Urothelium cell line (cell line): ENCODE measurements around the gene KIF2C.

Source experiments
- DNase-seq: peaks from one replicate; pipeline ENCODE4 v3.0.0; 2011; ENCODE audit warnings: low spot score, mixed read lengths
- FAIRE-seq: peaks from 2 replicates; lab custom pipeline; 2011; peaks lifted over from hg19 to GRCh38; lab: Jason Lieb, UNC

The KIF2C gene

GRCh38 chr1:44775078-44775929 lies 35.7 kb downstream of the KIF2C start, which contains the start of gene RPS8:
Gene RPS8, plus strand, starts transcription at chr1:44775540. Its CDS starts 57 bp downstream, at chr1:44775597.
- DNase-seq (peak; percentile 93), FAIRE-seq (peak; percentile 9)

DNA sequence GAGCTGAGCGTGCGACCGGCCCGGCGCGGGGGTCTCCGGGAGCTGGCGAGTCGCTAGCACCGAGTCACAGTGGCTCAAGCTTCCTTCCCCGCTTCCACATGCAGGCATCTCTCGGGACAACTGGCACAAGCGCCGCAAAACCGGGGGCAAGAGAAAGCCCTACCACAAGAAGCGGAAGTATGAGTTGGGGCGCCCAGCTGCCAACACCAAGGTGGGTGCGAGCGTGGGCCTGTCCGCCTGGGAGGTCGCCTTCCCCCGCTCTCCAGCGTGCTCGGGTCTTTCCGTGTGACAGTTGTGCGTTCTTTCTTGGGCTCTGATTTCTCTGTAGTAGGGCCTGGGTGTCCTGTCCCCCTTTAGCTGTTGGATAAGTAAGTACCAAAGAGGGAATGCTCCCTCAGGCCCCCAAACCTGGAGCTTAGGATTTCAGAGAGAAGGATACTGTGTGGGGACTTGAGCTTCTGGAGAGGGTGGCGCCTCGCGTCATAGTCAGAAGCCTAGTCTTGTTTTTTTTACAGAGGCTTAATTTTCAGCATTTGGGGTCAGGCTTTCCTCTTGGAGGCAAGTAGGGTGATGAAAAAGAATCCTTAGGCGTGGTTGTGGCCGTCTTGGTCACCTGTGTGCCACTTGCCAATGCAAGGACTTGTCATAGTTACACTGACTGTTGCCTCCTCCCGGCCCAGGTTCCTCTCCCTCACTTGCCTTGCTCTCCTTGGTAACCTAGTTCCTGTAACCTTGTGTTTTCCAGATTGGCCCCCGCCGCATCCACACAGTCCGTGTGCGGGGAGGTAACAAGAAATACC lies 36.5 kb downstream of the KIF2C start:
- no peak for FAIRE-seq
- DNase-seq: no peak

DNA sequence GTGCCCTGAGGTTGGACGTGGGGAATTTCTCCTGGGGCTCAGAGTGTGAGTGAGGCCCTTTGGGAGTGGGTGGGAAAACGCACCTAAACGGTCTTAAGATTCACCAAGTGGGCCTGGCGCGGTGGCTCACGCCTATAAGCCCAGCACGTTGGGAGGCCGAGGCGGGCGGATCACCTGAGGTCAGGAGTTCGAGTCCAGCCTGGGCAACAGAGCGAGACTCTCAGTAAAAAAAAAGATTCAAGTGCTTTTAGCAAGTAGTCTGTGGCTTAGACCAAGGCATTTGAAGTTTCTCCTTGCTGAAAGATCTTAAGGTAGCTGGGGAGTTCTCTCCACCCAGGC lies 37.1 kb downstream of the KIF2C start:
- FAIRE-seq (no peak), DNase-seq (no peak)

DNA sequence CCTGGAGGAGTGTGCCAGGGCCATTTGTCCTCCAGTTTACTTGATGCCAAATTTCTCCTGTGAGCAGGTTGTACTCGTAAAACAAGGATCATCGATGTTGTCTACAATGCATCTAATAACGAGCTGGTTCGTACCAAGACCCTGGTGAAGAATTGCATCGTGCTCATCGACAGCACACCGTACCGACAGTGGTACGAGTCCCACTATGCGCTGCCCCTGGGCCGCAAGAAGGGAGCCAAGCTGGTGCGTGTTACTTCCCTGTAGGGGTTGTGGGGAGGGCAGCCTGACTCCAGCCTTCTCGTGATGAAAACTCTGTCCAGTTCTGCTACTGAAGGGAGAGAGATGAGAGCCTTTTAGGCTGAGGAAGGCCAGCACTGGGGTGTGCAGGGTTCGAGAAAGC lies 37.9 kb downstream of the KIF2C start:
- FAIRE-seq: no peak
- no peak for DNase-seq

DNA sequence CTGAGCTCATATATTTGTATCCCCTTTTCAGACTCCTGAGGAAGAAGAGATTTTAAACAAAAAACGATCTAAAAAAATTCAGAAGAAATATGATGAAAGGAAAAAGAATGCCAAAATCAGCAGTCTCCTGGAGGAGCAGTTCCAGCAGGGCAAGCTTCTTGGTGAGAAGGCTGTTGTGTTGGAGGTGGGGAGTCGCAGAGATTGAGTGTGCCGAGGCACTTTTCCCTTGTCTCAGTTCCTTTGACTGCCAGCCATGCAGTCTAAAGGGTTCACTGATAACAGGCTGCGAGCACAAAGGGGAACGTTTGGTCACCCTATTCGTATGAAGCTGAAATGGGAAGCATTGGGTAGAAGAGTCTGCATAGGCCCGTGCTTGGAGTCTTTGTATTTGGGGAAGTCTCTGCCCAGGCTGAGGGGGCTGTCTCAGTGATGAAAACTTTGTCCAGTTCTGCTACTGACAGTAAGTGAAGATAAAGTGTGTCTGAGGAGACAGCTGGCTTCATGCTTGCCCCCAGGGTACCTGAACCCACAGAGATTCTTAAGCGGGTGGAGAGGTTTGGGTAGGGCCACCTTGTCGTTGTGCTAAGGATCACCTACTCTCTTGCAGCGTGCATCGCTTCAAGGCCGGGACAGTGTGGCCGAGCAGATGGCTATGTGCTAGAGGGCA lies 38.5 kb downstream of the KIF2C start:
- DNase-seq (no peak), FAIRE-seq (no peak)

- DNase-seq (no peak), FAIRE-seq (no peak)
These were observed 39.3 kb downstream of the KIF2C start for GRCh38 chr1:44778705-44779576.

DNA sequence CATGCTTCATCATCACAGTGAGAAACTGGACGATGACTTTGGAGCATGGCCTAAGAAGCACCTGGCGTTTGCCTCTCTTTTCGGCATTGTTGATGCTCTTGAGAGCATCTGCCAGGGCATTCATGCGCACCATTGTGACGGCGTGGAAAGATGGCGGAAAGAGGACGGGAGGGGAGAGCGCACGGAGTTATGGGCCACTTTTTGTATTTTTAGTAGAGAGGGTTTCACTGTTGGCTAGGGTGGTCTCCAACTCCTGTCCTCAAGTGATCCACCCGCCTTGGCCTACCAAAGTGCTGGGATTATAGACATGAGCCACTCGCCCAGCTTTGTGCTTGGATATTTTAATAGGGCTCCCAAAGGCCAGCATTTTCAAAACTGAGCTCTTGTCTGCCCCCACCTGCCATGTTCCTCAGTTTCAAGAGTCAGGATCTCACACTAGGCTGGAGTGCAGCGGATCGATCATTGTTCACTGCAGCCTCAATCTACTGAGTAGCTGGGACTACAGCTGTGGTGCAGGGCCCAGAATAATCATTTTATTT lies 41.0 kb downstream of the KIF2C start:
- DNase-seq (no peak), FAIRE-seq (no peak)

- FAIRE-seq: no peak
- DNase-seq: no peak
These were observed 44.1 kb downstream of the KIF2C start for GRCh38 chr1:44783697-44784093.

- FAIRE-seq (no peak), DNase-seq (no peak)
These were observed 44.7 kb downstream of the KIF2C start for GRCh38 chr1:44784094-44785028.

GRCh38 chr1:44785029-44785380 lies 45.4 kb downstream of the KIF2C start:
- DNase-seq (no peak), FAIRE-seq (no peak)

DNA sequence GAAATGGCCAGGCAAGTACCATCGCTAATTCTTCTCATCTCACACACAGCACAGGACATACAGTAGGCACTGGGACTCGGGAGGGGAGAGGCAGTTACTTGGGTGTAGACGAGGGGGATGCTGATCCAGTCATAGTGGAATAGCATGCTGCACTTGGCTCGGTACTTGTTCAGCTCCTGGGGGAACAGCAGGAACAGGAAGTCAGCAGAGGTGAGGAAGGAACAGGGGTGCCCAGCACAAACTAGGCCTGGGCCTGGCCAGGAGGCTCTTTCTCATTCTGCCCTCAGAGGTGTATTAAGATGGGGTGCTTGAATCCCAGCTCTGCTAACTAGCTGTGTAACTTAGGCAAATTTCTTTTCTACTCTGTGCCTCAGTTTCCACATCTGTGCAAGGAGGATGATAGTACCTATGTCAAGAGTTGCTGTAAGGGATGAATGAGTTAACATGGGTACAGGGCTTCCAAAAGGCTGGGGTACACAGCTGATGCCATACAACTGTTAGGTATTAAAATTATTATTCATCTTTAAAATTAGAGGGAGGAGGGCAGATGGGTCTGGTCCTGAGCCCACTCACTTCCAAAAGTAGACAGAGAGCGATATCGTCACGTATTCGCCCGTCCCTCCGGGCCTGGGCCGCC lies 46.0 kb downstream of the KIF2C start:
- FAIRE-seq: no peak
- no peak for DNase-seq

DNA sequence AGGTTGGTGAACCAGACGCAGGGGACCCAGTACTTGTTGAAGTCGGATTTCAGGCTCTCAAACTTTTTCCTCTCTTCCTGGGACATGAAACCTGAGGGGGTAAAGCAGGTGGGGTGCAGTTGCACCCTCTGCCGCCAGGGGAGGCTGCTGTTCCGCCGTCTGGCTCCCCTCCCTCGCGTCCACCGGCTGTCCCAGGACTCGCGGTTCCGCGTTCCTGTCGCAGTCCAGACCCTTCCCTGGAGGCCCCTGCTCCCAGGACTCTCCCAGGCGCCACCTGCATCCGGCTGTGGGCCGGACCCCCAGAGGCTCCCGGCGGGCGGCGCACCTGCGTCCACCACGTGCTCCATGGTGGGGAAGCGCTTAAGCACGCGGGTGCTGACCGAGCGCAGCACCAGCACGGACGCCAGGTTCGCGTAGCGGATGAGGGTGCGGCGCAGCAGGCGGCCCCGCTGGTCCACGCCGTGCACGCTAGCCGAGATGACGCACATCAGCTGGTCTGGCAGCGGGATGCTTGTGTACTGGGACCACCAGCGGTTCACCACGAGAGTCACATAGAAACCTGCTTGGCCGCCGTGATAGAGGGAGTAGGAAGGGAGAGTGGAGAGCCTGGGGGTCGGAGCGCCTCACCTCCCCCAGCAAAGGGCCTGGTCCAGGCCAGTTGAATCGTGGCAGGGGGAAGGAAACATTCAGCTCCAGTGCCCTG lies 46.7 kb downstream of the KIF2C start:
- DNase-seq (peak; percentile 56), FAIRE-seq (no peak)

- DNase-seq: no peak
- FAIRE-seq: no peak
These were observed 47.3 kb downstream of the KIF2C start for GRCh38 chr1:44786841-44787426.

DNA sequence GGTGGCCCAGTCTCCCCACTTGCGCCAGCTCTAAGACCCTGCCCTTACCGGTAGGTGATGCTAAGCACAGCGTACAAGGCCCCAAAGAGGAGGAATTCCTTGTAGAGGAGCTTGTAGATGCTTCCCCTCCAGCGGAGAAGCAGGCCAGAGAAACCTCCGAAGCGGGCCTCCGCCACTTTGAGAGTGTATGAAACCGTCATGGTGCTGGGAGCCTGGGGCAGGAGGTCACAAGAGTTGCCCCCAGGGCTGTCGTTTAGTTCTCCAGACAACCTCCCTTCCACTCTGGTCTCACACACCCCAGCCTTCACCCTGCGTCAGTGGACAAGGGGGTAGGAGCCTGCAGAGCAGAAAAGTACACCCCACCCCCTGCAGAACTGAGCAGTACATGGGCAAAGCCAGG lies 47.9 kb downstream of the KIF2C start:
- DNase-seq (no peak), FAIRE-seq (no peak)

DNA sequence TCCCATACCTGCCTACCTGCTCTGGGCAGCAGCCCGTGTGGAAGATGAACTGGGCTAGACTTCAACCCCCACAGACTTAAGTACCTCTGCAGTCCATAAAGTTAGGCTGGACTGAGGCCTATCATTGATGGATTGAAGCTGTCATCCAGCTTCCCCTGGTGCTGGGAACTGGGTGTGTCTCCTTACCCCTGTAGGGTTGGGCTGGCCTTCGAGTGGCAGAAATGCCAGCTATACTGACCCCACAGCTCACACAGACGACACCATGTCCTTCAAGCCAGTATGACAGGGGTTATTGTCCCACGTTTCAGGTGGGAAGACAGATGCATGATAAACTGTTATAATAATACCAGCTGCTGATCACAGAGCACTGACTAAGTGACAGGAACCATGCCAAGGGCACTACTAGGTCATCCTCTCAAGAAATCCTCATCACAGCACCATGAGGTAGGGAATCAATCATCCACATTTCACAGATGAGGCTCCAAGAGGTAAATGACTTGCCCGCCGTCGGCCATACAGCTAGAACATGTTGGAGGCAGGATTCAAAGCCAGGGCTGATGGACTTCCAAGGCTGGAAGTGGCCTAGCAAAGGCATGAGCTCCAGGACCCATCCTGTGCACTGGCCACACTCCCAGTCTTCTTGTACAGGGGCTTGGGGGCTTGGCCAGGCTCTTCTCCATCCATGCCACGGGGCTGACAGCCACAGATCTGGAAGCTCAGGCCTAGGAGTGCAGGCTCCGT lies 48.7 kb downstream of the KIF2C start, which contains the start of gene BEST4:
Gene BEST4, minus strand, starts transcription at position 51 of the 741 bp plus-strand sequence. CDS start 465 bp downstream, outside the sequence.
- no peak for DNase-seq
- FAIRE-seq: no peak

DNA sequence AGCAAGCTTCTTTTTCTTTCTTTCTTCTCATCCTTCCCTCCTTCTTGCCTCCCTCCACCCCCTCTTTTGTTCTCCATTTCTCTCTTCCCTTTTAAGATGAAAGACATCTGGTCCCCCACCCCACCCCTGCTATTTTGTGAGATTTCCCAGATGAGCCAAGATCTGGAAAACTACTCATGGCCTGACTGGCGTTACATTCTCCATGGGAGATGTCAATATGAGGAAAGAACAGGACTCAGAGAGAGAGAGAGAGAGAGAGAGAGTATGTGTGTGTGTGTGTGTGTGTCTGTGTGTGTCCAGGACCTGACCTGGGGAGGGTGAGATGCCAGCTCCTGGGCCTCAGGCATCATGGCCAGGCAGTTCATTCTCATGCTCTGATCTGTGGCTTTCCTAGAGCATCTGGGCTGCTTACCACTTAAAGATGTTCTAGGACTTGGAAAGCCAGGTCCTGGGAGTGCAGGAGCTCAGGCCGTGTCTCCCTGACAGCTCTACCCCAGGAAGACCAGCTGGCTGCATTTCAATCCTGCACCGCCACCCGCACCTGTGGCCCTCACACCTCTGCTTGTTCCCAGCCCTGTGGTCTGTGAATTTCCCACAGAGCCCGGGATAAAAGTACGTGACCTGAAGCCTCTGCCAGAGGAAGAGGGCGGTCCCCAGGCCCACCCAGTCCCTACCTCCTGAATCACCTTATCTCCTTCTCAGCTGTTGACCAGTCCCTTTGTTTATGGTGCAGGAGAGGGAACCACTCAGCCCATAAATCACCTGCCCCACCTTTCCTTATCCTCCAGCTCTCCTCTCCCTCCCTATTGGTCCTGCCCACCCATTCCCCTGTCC lies 51.5 kb downstream of the KIF2C start:
- DNase-seq (no peak), FAIRE-seq (peak; percentile 56)
